ENCODE measurements around the gene MAP3K7CL.

Gene MAP3K7CL

GRCh38 chr21:29130270-29130969, at the start of gene MAP3K7CL:
MAP3K7CL (plus strand) TSS chr21:29130644; CDS start chr21:29133345, 2,701 bp downstream.
- Histone ChIP-seq H3K9me3 (no peaks in the 10 kb centered on the region), H3K27me3 (ENCODE audit: low read depth) (no peaks in the 10 kb centered on the region), H3K4me3 (no peak within 1 kb of the TSS), H3K36me3 (replicated peaks) (no peaks in the 10 kb centered on the region), H3K4me1 (no peaks in the 10 kb centered on the region)
- in situ Hi-C loops (cut with MboI; ENCODE audit: low sequenced_read_pairs) = no loop called here
- DNase-seq (ENCODE audit: low spot score in 2 of 2) = no peak

- in situ Hi-C loops (cut with MboI; ENCODE audit: low sequenced_read_pairs) = loop anchor here (25.0 kb wide), 1 partner anchor 2005 kb away; no protein-coding TSS in a partner anchor
- DNase-seq (ENCODE audit: low spot score in 2 of 2) = no peak
- no peaks in the 10 kb centered on the region for H3K36me3 ChIP-seq (replicated peaks)
Measured at GRCh38 chr21:29082046-29082815, 48.2 kb upstream of the MAP3K7CL start.

DNA sequence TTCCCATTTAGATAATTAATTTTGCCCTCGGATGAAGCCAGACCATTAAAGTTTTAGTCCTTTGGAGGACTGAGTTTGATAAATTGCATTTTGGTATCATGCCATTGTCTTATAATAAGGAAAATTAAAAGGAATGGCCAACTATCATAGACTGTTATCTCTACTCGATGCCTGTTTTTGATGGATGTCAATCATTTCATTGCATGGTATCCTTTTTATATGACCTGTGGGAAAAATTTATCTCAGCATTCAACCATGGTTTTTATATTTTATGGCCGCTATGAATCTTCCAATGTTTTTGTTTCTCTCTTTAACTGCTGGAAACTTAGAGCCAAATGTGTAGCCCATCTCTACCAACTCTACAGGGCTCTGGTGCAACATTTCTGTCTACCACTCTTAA, 47.1 kb upstream of the MAP3K7CL start:
- H3K27me3 ChIP-seq (ENCODE audit: low read depth) = peaks cover 20% of the 10 kb centered on the region; the same call in 1 of the 2 replicates
- in situ Hi-C loops (cut with MboI; ENCODE audit: low sequenced_read_pairs) = loop anchor here (25.0 kb wide), 1 partner anchor 2004 kb away; no protein-coding TSS in a partner anchor
- DNase-seq (ENCODE audit: low spot score in 2 of 2) = no peak

More at GRCh38 chr21:29082046-29082815, 48.2 kb upstream of the MAP3K7CL start:
- no peak overlapping the region for H3K4me3 ChIP-seq
- H3K4me1 ChIP-seq = no peaks in the 10 kb centered on the region
- H3K27me3 ChIP-seq (ENCODE audit: low read depth) = peaks cover 20% of the 10 kb centered on the region; the same call in 1 of the 2 replicates
- H3K9me3 ChIP-seq = no peaks in the 10 kb centered on the region

GRCh38 chr21:29084372-29084771, 46.1 kb upstream of the MAP3K7CL start:
- Histone ChIP-seq H3K4me3 (no peak overlapping the region), H3K9me3 (no peaks in the 10 kb centered on the region), H3K36me3 (replicated peaks) (no peaks in the 10 kb centered on the region), H3K27me3 (ENCODE audit: low read depth) (peaks cover 20% of the 10 kb centered on the region; the same call in 1 of the 2 replicates), H3K4me1 (no peaks in the 10 kb centered on the region)
- DNase-seq (ENCODE audit: low spot score in 2 of 2) = no peak
- in situ Hi-C loops (cut with MboI; ENCODE audit: low sequenced_read_pairs) = loop anchor here (25.0 kb wide), 1 partner anchor 2003 kb away; no protein-coding TSS in a partner anchor

More for the DNA sequence above, 47.1 kb upstream of the MAP3K7CL start:
- Histone ChIP-seq H3K4me3 (no peak overlapping the region), H3K4me1 (no peaks in the 10 kb centered on the region), H3K9me3 (no peaks in the 10 kb centered on the region), H3K36me3 (replicated peaks) (no peaks in the 10 kb centered on the region)

DNA sequence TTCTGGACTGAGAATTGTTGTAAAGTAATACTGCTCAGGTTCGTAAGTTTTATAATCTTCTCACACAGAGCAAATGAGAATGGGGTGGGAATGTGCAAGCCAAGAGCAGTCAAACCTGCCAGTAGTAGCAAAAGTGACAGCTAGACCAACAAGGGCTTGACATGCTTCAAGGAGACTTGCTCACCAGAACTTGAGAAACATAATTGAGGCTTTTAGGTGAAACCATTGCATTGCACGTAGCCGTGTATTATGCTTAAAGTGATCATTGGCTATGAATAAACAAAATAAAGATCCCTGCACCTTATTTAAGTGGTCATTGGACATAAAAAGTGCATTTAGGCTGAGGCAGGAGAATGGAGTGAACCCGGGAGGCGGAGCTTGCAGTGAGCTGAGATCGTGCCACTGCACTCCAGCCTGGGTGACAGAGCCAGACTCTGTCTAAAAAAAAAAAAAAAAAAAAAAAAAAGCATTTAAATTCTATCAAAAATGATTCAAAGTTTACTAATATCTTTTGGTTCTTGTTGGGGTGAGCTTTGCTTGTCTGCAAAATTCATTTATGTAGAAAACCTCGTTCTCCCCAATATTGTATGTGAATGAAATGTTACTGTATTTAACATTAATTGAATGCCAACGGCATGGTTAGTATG, 45.2 kb upstream of the MAP3K7CL start:
- no peaks in the 10 kb centered on the region for H3K9me3 ChIP-seq
- in situ Hi-C loops (cut with MboI; ENCODE audit: low sequenced_read_pairs) = loop anchor here (25.0 kb wide), 1 partner anchor 2002 kb away; no protein-coding TSS in a partner anchor
- no peak for DNase-seq (ENCODE audit: low spot score in 2 of 2)

DNA sequence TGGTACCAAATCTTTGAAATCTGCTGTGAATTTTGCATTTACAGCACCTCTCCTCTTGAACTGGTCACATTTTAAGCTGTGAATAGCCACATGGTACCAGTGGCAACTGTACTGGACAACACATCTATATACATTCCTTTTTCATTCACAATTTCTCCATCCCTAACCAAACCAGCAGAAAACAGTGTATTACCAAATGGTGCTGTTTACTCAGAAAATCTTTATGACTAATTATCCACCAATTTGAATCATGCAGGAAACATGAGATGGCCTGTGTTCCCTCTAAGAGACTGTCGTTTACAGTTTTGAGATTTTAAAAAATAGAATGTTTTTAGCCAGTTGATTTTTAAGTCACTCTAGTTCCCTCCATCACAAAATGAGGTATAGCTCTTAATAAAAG, 39.4 kb upstream of the MAP3K7CL start:
- peaks cover 2% of the 10 kb centered on the region; the same call in 1 of the 2 replicates for H3K27me3 ChIP-seq (ENCODE audit: low read depth)
- H3K9me3 ChIP-seq = no peaks in the 10 kb centered on the region
- no peaks in the 10 kb centered on the region for H3K36me3 ChIP-seq (replicated peaks)
- H3K4me3 ChIP-seq = no peak overlapping the region
- no peaks in the 10 kb centered on the region for H3K4me1 ChIP-seq
- DNase-seq (ENCODE audit: low spot score in 2 of 2) = no peak
- in situ Hi-C loops (cut with MboI; ENCODE audit: low sequenced_read_pairs) = loop anchor here (25.0 kb wide), 1 partner anchor 1996 kb away; no protein-coding TSS in a partner anchor

More for the DNA sequence above, 45.2 kb upstream of the MAP3K7CL start:
- Histone ChIP-seq H3K4me1 (no peaks in the 10 kb centered on the region), H3K36me3 (replicated peaks) (no peaks in the 10 kb centered on the region), H3K4me3 (no peak overlapping the region), H3K27me3 (ENCODE audit: low read depth) (peaks cover 20% of the 10 kb centered on the region; the same call in 1 of the 2 replicates)

GRCh38 chr21:29092102-29092959, 38.1 kb upstream of the MAP3K7CL start:
- in situ Hi-C loops (cut with MboI; ENCODE audit: low sequenced_read_pairs) = loop anchor here (25.0 kb wide), 1 partner anchor 1995 kb away; no protein-coding TSS in a partner anchor
- DNase-seq (ENCODE audit: low spot score in 2 of 2) = no peak
- Histone ChIP-seq H3K4me3 (no peak overlapping the region), H3K36me3 (replicated peaks) (no peaks in the 10 kb centered on the region), H3K27me3 (ENCODE audit: low read depth) (no peaks in the 10 kb centered on the region), H3K9me3 (no peaks in the 10 kb centered on the region), H3K4me1 (no peaks in the 10 kb centered on the region)

DNA sequence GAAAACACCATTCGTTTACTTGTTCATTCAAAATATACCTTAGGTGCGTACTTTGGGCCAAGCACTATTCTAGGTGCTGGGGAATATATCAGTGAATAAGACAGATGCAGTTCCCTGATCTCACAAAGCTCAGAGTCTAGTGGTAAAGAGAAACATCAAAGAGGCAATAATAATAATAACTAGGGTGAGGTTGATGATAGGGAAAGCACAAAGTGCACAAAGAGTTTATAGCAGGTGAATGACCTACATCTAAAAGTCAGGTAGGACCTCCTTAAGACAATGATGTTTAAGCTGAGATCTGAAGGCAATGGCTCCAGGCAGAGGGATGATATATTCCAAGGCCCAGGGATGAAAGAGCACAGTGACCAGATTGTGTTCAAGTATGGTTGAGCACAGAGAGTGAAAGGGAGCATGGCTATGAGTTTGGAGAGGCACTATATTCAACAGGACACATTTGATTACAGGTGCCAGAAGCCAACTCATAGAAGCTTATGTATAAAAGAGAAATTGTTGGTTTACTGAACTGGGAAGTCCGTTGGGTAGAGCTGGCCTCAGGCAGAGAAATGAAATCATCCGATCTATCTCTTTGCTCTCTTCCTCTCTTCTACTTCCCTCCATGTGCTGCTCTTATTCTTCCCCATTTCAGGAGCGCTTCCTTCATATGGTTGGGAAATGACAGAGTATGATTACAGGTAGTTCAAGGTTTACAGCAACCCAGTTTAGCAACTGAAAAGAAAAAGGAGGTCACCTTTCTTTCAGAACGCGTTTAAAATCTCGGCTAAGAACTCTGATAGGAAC, 34.0 kb upstream of the MAP3K7CL start:
- no peaks in the 10 kb centered on the region for H3K9me3 ChIP-seq
- H3K4me1 ChIP-seq = no peaks in the 10 kb centered on the region
- H3K36me3 ChIP-seq (replicated peaks) = no peaks in the 10 kb centered on the region
- in situ Hi-C loops (cut with MboI; ENCODE audit: low sequenced_read_pairs) = loop anchor here (5.0 to 25.0 kb wide), 2 partner anchors 276 to 1991 kb away; no protein-coding TSS in a partner anchor
- H3K27me3 ChIP-seq (ENCODE audit: low read depth) = no peaks in the 10 kb centered on the region
- no peak overlapping the region for H3K4me3 ChIP-seq
- no peak for DNase-seq (ENCODE audit: low spot score in 2 of 2)

GRCh38 chr21:29098156-29098555, 32.3 kb upstream of the MAP3K7CL start:
- no peak overlapping the region for H3K4me3 ChIP-seq
- in situ Hi-C loops (cut with MboI; ENCODE audit: low sequenced_read_pairs) = loop anchor here (5.0 to 25.0 kb wide), 2 partner anchors 274 to 1989 kb away; no protein-coding TSS in a partner anchor
- DNase-seq (ENCODE audit: low spot score in 2 of 2) = no peak
- H3K4me1 ChIP-seq = no peaks in the 10 kb centered on the region
- H3K36me3 ChIP-seq (replicated peaks) = no peaks in the 10 kb centered on the region
- H3K27me3 ChIP-seq (ENCODE audit: low read depth) = no peaks in the 10 kb centered on the region
- no peaks in the 10 kb centered on the region for H3K9me3 ChIP-seq

- no peaks in the 10 kb centered on the region for H3K4me1 ChIP-seq
- in situ Hi-C loops (cut with MboI; ENCODE audit: low sequenced_read_pairs) = no loop called here
- no peaks in the 10 kb centered on the region for H3K9me3 ChIP-seq
- no peaks in the 10 kb centered on the region for H3K36me3 ChIP-seq (replicated peaks)
- no peaks in the 10 kb centered on the region for H3K27me3 ChIP-seq (ENCODE audit: low read depth)
- no peak for DNase-seq (ENCODE audit: low spot score in 2 of 2)
- H3K4me3 ChIP-seq = no peak overlapping the region
Measured at GRCh38 chr21:29102791-29103257, 27.6 kb upstream of the MAP3K7CL start.

DNA sequence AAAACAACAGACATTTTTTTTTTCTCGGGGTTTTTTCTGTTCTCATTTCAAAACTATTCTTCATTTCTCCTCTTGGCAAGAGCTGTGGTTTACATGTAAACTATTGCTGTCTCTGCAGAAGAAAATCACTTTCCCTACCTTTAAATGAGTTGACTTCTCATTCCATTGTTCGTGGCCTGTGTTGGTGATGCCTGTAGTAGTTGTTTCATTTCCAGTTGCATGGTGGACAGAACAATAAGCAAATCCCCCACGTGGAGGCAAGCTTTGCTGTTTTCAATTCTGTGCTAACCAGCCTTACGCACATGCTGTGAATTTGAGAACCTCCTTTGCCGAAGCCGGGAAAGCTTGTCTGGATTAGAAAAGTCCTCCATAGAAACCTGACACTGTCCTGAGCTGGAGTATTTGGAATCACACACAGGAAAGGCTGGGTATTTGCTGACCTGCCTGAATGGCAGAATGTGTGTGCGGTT, 26.2 kb upstream of the MAP3K7CL start:
- no peak for DNase-seq (ENCODE audit: low spot score in 2 of 2)
- in situ Hi-C loops (cut with MboI; ENCODE audit: low sequenced_read_pairs) = no loop called here

DNA sequence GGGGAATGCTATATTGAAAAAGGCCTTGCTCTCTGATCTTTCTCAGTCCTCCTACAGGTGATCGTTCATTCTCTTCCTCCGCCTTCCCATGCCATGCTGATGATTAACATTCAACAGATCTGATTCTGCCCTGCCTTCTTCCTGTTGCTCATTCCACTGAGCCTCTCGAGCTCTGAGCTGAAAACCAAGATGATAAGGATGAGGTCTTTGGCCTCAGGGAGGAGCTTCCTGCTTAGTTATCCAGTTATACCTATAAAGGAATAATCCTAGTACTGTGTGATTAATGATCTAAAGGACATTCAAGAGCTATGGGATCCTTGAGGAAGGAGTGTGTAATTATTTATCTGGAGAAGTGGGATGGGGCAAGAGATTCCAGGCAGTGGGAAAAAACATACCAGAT, 25.2 kb upstream of the MAP3K7CL start:
- no peak for DNase-seq (ENCODE audit: low spot score in 2 of 2)
- no peaks in the 10 kb centered on the region for H3K36me3 ChIP-seq (replicated peaks)
- no peak overlapping the region for H3K4me3 ChIP-seq
- no peaks in the 10 kb centered on the region for H3K9me3 ChIP-seq
- H3K27me3 ChIP-seq (ENCODE audit: low read depth) = no peaks in the 10 kb centered on the region
- H3K4me1 ChIP-seq = no peaks in the 10 kb centered on the region
- in situ Hi-C loops (cut with MboI; ENCODE audit: low sequenced_read_pairs) = no loop called here

More for the DNA sequence above, 26.2 kb upstream of the MAP3K7CL start:
- H3K27me3 ChIP-seq (ENCODE audit: low read depth) = no peaks in the 10 kb centered on the region
- H3K4me3 ChIP-seq = no peak overlapping the region
- H3K9me3 ChIP-seq = no peaks in the 10 kb centered on the region
- H3K4me1 ChIP-seq = no peaks in the 10 kb centered on the region
- no peaks in the 10 kb centered on the region for H3K36me3 ChIP-seq (replicated peaks)
